Vagina (tissue), 2 donors: ENCODE results near the gene NEUROD2.

Source experiments
- CTCF ChIP-seq, 3 experiments: fragments of 450-650 bp in 2 of 3; fragments of 200-600 bp in 1 of 3; sonication (generic) in 1 of 3; IDR thresholded peaks; one replicate each; pipeline ENCODE4 v1.5.1; 2017 to 2019; ENCODE audit warnings: antibody characterized with exemption in 3 of 3, mild to moderate bottlenecking in 2 of 3, moderate library complexity in 2 of 3
- POLR2AphosphoS5 ChIP-seq, 2 donors: sonication (generic); formaldehyde crosslinking; IDR thresholded peaks; one replicate each; pipeline ENCODE4 v1.9.0; 2017; ENCODE audit warnings: antibody characterized with exemption in 2 of 2, mild to moderate bottlenecking in 2 of 2, low read depth in 1 of 2; ENCODE audit not compliant: insufficient read depth in 1 of 2

- TF ChIP-seq CTCF (IDR thresholded peaks at IDR 0.05) (no peak), POLR2AphosphoS5 (IDR thresholded peaks at IDR 0.05; ENCODE audit: insufficient read depth in 1 of 2, low read depth in 1 of 2) (no peak)
These were observed 1.2 kb downstream of the NEUROD2 start for GRCh38 chr17:39606434-39607056.
